Measurements from ENCODE around the gene TUBA4A.

Gene TUBA4A

DNA sequence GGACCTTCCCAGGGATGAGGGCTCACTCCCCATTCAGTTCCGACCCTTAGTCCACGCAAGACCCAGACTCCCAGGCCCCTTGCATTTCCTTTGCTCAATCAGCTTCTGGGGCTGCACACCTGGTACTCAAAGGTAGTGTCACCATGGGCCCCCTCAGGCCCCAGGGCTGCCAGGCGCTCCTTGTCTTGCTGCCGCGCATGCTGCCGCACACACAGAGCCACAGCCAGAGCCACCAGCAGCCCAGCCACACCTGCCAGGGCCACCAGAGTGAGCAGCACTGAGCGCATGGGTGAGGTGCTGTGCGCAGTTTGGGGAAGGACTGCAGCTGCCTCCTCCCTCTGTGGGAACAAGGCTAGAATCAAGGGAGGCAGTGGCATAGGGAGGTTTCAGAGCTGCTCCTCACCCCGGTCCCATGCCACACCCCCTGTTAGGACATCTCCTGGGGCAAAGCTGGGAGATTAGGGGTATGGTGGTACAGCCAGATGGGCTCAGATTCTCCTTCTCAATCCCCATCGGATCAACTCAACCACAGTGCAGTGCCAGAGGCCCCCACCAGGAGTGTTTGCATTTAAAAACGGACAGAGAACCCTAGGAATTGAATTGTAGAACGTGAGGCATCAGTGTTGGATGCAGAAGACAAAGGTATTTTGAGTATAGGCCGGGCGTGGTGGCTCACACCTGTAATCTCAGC, 44.2 kb upstream of the TUBA4A start:
- no peak overlapping the region for H3K27ac Mint-ChIP-seq
- peaks cover 70% of the 10 kb centered on the region for H3K27me3 Mint-ChIP-seq (ENCODE audit: low read depth)
- TF ChIP-seq, protein P1, sequence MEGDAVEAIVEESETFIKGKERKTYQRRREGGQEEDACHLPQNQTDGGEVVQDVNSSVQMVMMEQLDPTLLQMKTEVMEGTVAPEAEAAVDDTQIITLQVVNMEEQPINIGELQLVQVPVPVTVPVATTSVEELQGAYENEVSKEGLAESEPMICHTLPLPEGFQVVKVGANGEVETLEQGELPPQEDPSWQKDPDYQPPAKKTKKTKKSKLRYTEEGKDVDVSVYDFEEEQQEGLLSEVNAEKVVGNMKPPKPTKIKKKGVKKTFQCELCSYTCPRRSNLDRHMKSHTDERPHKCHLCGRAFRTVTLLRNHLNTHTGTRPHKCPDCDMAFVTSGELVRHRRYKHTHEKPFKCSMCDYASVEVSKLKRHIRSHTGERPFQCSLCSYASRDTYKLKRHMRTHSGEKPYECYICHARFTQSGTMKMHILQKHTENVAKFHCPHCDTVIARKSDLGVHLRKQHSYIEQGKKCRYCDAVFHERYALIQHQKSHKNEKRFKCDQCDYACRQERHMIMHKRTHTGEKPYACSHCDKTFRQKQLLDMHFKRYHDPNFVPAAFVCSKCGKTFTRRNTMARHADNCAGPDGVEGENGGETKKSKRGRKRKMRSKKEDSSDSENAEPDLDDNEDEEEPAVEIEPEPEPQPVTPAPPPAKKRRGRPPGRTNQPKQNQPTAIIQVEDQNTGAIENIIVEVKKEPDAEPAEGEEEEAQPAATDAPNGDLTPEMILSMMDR (IDR thresholded peaks at IDR 0.05; ENCODE audit: unreplicated experiment in 3 of 3) = no peak
- peaks cover 19% of the 10 kb centered on the region for H3K4me1 Mint-ChIP-seq
- H3K4me3 Mint-ChIP-seq = no peak overlapping the region
- H3K36me3 Mint-ChIP-seq (ENCODE audit: low read depth) = no peaks in the 10 kb centered on the region
- no peaks in the 10 kb centered on the region for H3K9me3 Mint-ChIP-seq

DNA sequence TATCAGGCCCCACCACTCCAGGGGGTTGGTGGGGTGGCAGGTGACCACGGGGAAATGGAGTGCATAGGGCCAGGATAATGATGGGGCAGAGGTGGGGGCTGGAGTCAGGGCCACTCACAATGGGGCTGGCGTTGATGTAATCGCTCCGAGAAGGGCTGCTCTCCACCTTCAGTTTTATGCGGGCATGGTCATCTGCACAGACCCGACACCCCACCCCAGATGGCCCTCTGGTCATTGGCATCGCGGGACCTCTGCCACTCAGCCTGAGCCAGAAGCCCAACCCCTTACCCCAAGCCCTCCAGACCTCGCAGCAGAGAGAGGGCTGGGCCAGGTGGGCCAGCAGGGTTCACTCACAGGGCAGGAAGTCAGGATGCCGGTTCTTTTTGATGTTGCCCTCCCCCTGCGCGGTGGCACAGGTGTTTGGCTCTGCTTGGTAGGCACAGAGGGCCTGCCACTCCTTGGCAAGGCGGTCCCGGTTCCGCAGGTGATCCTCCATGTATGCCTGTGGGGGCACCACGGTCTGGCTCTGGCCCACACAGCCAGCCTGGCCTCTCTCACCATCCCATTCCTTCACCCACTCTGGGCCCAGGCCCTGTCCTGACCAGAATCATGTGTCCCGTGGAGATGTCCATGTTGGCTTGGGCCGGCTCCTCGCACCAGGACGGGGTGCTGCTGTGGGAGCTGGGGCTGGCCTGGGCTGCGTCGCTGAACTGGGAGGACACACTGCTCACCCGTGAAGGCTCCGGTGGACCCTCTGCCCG, 43.1 kb upstream of the TUBA4A start:
- TF ChIP-seq, protein P1 (IDR thresholded peaks at IDR 0.05; ENCODE audit: unreplicated experiment in 3 of 3) = no peak
- peaks cover 66% of the 10 kb centered on the region for H3K27me3 Mint-ChIP-seq (ENCODE audit: low read depth)
- peaks cover 19% of the 10 kb centered on the region for H3K4me1 Mint-ChIP-seq
- no peaks in the 10 kb centered on the region for H3K9me3 Mint-ChIP-seq
- no peak overlapping the region for H3K4me3 Mint-ChIP-seq
- no peak overlapping the region for H3K27ac Mint-ChIP-seq
- no peaks in the 10 kb centered on the region for H3K36me3 Mint-ChIP-seq (ENCODE audit: low read depth)

DNA sequence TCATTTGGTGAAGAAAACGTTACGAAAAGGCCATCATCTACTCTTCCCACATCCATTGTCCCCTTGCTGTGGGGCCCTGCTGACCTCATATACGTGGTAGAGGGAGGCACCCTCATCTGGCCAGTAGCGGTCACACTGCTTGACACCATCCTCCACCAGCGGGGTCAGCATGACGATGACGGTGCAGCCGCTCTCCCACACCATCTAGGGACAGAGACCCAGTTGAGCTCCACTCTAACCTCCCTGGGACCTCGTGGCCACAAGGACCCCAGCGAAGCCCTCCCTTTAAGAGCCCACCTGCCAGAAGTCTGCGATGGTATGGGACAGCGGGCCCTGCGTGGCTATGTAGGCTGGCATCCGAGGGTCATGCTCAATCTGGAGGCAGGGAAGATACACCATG, 42.4 kb upstream of the TUBA4A start:
- TF ChIP-seq, protein P1 (IDR thresholded peaks at IDR 0.05; ENCODE audit: unreplicated experiment in 3 of 3) = no peak
- Mint-ChIP-seq H3K36me3 (ENCODE audit: low read depth) (no peaks in the 10 kb centered on the region), H3K4me1 (peaks cover 19% of the 10 kb centered on the region), H3K4me3 (no peak overlapping the region), H3K9me3 (no peaks in the 10 kb centered on the region), H3K27ac (no peak overlapping the region), H3K27me3 (ENCODE audit: low read depth) (peaks cover 61% of the 10 kb centered on the region)

DNA sequence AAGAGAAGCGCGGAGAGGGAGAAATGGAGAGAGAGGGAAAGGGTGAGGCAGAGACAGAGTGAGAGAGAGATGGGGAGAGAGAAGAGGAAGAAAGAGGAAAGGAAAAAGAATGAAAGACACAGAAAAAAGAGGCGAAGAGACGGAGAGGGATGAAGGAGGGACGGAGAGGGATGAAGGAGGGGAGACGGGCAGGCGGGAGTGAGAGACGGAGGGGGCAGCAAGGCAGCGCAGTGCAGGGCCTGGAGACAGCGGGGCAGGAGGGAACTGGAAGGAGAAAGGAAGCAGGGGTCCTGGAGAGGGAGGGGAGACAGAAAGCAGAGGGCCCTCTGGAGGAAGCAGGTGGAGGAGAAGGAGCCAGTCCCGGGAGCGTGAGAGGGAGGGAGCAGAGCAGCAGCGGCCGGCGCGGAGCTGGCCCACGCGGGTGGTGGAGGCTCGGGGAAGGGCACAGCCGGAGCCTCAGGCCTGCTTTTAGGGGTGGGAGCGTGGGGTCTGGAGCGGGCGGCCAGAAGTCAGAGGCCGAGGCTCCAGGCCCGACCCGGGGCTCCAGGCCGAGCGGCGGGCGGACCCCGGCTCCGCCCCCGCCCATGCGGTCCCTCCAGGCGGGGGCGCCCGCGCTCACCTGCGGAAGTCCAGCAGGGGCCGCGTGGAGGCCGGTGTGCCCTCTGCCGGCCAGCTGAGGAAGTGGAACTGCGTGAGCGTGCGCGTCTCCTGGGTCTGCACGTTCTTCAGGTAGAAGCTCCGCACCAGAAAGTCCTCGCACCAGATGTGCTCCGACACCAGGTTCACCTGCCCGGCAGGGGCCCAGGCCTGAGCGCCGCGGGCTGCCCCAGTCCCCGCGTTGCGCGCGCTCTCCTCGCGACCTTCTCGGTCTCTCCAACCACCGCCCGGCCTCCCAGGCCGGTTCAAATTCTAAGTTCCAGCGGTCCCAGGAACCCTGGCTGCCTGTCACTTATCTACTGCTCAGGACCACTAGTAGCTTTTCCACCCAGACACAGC, 40.9 kb upstream of the TUBA4A start:
- H3K27ac Mint-ChIP-seq = peak overlapping the region; percentile 85 to 92 (median 86)
- H3K36me3 Mint-ChIP-seq (ENCODE audit: low read depth) = no peaks in the 10 kb centered on the region
- peaks cover 47% of the 10 kb centered on the region for H3K27me3 Mint-ChIP-seq (ENCODE audit: low read depth)
- TF ChIP-seq, protein P1 (IDR thresholded peaks at IDR 0.05; ENCODE audit: unreplicated experiment in 3 of 3) = peak; percentile 97 to 100 (median 98)
- H3K4me1 Mint-ChIP-seq = peaks cover 23% of the 10 kb centered on the region
- peak overlapping the region; percentile 83 to 90 (median 84) for H3K4me3 Mint-ChIP-seq
- no peaks in the 10 kb centered on the region for H3K9me3 Mint-ChIP-seq

DNA sequence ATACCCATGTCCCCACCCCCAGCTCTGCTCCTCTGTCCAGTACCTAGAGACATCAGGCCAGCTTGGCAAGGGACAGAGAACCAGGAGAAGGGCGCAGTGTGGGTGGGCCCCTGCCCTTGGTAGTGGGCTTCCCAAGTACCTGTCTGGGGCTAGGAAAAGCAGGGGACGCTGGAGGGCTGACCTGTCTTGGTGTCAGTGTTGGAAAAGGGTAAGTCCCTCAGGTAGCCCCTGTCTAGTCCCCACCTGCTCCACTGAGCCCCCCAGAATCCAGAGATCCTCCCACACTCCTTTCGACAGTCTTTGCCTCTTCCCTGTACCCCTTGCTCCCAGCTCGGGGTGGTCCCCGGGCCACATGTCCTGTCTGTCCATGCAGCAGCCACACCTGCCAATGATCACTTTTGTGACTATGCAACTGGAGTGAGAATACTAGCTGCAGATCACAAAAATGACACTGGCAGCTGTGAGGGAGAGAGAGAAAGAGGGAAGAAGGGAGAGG, 40.1 kb upstream of the TUBA4A start:
- Mint-ChIP-seq H3K4me3 (peak overlapping the region; percentile 83 to 90 (median 84)), H3K4me1 (peaks cover 27% of the 10 kb centered on the region), H3K27me3 (ENCODE audit: low read depth) (peaks cover 43% of the 10 kb centered on the region), H3K9me3 (no peaks in the 10 kb centered on the region), H3K36me3 (ENCODE audit: low read depth) (no peaks in the 10 kb centered on the region), H3K27ac (peak overlapping the region; percentile 85 to 92 (median 86))
- TF ChIP-seq, protein P1 (IDR thresholded peaks at IDR 0.05; ENCODE audit: unreplicated experiment in 3 of 3) = no peak
